Measurements from ENCODE around the gene SCAMP4.

Gene SCAMP4

GRCh38 chr19:1912760-1913505, 7.7 kb downstream of the SCAMP4 start:
- DNase-seq (ENCODE audit: low read depth, low spot score): no peak

- no peak for DNase-seq (ENCODE audit: low read depth, low spot score)
Measured at GRCh38 chr19:1913781-1914577, 8.8 kb downstream of the SCAMP4 start.

- DNase-seq (ENCODE audit: low read depth, low spot score): no peak
Measured at GRCh38 chr19:1914826-1915341, 9.7 kb downstream of the SCAMP4 start.

GRCh38 chr19:1917146-1917545, 11.9 kb downstream of the SCAMP4 start:
- DNase-seq (ENCODE audit: low read depth, low spot score): no peak

DNA sequence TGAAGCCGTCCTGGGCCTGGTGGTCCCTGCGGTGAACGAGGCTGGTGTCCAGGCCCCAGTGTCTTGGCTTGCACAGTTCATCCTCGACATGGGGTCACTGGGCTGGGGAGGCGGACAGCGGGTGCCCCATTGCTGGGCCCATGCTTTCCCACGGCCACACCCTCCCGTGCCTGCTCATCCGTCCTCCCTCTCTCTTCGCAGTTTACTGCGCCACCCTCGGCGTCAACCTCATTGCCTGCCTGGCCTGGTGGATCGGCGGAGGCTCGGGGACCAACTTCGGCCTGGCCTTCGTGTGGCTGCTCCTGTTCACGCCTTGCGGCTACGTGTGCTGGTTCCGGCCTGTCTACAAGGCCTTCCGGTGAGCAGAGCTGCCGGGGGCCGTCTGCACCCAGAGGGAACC, 12.7 kb downstream of the SCAMP4 start:
- no peak for DNase-seq (ENCODE audit: low read depth, low spot score)

DNA sequence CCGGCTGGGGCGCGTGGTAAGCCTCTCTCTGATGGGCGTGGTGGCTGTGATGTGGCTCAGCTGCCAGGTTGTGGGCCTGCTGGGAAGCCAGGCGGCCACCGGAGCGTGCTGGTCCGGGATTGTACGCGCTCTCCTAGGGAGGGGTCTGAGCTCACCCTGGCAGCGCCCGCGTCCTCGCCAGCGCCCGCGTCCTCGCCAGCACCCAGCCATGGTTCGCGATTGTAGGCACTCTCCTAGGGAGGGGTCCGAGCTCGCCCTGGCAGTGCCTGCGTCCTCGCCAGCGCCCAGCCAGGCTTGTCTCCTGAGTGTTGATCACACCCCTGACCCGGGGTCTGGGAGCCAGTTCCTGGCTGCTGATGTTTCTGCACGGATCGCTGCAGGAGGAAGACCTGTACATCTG, 13.8 kb downstream of the SCAMP4 start:
- no peak for DNase-seq (ENCODE audit: low read depth, low spot score)

DNA sequence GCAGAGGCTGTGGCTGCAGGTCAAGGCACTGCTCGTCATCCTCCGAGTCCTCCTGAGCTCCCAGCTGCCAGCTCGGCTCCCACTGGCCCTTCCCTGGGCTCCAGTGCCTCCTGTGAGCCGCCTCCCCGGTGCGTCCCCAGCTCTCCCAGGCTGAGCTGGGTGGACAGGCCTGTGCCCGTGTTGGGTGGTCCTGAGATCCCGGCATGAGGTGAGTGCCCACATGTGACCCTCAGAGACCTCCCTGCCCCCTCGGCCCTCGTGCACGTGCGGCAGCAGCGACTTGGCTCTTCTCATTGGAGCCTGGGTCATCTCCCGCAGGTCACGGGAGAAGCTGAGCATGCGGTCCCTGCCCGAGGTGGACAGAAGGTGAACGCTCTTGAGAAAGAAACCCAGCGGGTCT, 15.4 kb downstream of the SCAMP4 start:
- DNase-seq (ENCODE audit: low read depth, low spot score): no peak

- DNase-seq (ENCODE audit: low read depth, low spot score): no peak
Measured at GRCh38 chr19:1921326-1921725, 16.1 kb downstream of the SCAMP4 start.

GRCh38 chr19:1921825-1922224, 16.6 kb downstream of the SCAMP4 start:
- no peak for DNase-seq (ENCODE audit: low read depth, low spot score)

DNA sequence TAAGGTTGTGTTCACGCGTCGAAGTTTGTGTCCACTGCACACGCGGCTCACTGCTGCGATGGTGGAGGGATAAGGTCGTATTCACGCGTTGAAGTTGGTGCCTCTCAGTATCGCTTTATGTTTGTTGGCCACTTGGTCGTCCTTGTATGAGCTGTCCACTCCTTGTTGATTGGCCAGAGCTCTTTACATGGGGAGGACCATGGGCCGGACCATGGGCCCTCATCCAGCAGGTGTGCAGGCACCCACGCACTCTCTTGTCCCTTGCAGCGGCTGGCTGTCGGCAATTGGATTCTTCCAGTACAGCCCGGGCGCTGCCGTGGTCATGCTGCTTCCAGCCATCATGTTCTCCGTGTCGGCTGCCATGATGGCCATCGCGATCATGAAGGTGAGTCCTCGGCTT, 17.6 kb downstream of the SCAMP4 start:
- no peak for DNase-seq (ENCODE audit: low read depth, low spot score)

GRCh38 chr19:1923319-1923718, 18.1 kb downstream of the SCAMP4 start:
- no peak for DNase-seq (ENCODE audit: low read depth, low spot score)

DNA sequence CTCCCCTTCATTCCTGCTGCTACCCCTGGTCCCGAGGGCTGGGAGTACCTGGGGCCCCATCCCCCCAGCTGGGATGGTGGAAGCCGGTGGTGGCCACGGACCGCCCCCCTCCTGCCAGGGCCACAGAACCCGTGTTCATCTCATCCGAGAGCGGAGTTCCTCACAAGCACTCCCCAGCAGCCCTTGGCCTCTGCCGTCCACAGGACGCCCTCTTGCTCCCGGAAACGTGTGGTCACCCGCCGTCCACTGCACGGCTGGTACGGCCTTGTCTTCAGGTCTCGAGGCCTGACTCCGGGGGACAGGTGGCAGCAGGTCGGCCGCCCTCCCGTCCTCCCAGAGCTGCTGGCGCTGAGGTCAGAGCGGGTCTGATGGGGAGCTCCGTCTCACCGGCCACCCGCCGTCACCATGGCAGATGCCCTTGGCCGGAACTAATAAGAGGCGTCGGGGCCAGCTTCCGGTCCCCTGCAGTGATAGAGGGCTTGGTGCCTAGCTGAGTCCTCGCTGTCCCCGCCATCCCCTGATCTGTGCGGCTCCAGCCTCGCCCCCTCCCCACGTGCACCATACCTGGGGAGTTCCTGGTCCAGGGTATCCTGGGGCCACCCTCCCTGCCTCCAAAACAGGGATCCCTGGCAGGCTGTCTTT, 19.2 kb downstream of the SCAMP4 start:
- no peak for DNase-seq (ENCODE audit: low read depth, low spot score)

GRCh38 chr19:1925544-1925943, 20.3 kb downstream of the SCAMP4 start:
- no peak for DNase-seq (ENCODE audit: low read depth, low spot score)

DNA sequence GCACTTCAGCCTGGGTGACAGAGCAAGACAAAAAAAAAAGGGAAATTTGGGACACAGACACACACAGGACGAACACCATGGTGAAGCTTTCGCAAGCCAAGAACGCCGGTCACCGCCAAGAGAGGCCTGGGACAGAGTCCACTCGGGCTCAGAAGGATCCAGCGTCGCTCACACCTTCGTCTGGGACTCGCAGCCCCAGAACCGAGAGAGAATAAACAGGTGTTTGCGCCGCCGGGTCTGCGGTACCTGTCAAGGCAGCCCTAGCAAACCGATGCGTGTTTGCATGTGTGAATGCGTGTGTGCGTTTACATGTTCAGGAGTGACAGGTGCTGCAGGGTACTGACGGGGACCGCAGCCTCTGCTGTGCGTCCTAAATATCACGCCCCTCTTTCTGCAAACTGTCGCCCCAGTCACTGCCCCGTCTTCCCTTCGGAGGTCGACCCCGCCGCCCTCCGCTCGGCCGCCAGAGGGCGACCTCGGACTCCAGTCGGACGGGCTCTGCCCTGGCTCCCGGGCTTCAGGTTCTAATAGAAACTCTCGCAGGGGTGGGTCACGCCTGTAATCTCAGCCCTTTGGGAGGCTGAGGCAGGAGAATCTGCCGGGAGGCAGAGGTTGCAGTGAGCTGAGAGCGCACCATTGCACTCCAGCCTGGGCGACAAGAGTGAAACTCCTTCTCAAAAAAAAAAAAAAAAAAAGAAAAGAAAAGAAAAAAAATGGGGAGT, 24.0 kb downstream of the SCAMP4 start:
- DNase-seq (ENCODE audit: low read depth, low spot score): peak; percentile 87

GRCh38 chr19:1931445-1931844, 26.2 kb downstream of the SCAMP4 start:
- no peak for DNase-seq (ENCODE audit: low read depth, low spot score)

DNA sequence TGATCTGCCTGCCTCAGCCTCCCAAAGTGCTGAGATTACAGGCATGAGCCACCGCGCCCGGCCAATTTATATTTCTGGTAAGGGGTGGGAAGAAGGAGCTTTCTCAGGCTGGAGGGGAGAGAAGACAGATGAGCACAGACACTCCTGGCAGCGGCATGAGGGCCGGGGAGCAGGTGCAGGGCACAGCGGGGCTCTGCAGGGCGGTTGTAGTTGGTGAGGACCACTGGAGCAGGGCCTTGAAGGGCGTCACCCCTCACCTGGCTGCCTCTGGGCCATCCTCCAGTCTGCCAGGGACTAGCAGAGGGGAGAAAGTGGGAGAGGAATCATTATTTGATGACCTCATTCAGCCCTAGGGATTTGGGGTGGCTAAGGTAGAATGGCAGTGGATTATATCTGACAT, 27.2 kb downstream of the SCAMP4 start:
- DNase-seq (ENCODE audit: low read depth, low spot score): no peak

GRCh38 chr19:1933244-1933643, 28.0 kb downstream of the SCAMP4 start:
- no peak for DNase-seq (ENCODE audit: low read depth, low spot score)

DNA sequence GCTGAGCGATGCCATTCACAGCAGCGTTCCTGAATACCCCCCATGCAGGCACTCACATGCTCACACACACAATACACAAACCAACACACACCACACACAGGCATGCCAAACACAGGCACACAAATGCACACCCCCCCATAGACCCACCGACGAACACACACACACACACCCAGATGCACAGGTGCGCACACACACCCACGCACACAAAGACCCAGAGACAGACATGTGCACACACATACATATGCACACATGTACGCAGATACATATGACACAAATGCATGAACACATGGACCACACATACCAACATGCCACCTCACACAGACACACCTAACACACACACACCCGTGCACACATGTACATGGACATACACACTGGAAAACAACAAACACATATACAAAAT, 28.7 kb downstream of the SCAMP4 start:
- DNase-seq (ENCODE audit: low read depth, low spot score): no peak

- DNase-seq (ENCODE audit: low read depth, low spot score): peak; percentile 33
Measured at GRCh38 chr19:1935484-1936208, 30.4 kb downstream of the SCAMP4 start.

DNA sequence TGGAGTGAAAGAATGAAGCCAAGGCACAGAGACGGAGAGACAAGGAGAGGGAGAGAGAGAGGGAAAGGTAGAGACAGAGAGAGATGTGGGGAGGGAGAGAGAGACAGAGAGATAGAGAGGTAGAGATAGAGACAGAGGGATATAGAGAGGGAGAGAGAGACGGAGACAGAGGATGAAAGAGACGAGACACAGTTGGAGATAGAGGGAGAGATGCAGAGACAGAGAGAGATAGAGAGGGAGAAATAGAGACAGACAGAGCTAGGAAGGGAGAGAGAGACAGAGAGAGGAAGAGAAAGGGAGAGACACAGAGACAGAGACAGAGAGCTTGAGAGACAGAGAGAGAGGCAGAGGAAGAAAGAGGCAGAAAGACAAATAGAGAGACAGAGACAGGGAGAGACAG, 31.2 kb downstream of the SCAMP4 start:
- DNase-seq (ENCODE audit: low read depth, low spot score): no peak

Data from ELF-1 (cell line).